ENCODE data around the gene ATXN2.
A peak's percentile ranks its signal among the peaks of the same experiment; 100 is the strongest.
"Not testable (repeated sequence)": the region's sequence is repeated elsewhere in the genome, so short reads cannot be mapped to it uniquely, and the experiment has no call there.

The ATXN2 gene, protein sequence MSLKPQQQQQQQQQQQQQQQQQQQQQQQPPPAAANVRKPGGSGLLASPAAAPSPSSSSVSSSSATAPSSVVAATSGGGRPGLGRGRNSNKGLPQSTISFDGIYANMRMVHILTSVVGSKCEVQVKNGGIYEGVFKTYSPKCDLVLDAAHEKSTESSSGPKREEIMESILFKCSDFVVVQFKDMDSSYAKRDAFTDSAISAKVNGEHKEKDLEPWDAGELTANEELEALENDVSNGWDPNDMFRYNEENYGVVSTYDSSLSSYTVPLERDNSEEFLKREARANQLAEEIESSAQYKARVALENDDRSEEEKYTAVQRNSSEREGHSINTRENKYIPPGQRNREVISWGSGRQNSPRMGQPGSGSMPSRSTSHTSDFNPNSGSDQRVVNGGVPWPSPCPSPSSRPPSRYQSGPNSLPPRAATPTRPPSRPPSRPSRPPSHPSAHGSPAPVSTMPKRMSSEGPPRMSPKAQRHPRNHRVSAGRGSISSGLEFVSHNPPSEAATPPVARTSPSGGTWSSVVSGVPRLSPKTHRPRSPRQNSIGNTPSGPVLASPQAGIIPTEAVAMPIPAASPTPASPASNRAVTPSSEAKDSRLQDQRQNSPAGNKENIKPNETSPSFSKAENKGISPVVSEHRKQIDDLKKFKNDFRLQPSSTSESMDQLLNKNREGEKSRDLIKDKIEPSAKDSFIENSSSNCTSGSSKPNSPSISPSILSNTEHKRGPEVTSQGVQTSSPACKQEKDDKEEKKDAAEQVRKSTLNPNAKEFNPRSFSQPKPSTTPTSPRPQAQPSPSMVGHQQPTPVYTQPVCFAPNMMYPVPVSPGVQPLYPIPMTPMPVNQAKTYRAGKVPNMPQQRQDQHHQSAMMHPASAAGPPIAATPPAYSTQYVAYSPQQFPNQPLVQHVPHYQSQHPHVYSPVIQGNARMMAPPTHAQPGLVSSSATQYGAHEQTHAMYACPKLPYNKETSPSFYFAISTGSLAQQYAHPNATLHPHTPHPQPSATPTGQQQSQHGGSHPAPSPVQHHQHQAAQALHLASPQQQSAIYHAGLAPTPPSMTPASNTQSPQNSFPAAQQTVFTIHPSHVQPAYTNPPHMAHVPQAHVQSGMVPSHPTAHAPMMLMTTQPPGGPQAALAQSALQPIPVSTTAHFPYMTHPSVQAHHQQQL

DNA sequence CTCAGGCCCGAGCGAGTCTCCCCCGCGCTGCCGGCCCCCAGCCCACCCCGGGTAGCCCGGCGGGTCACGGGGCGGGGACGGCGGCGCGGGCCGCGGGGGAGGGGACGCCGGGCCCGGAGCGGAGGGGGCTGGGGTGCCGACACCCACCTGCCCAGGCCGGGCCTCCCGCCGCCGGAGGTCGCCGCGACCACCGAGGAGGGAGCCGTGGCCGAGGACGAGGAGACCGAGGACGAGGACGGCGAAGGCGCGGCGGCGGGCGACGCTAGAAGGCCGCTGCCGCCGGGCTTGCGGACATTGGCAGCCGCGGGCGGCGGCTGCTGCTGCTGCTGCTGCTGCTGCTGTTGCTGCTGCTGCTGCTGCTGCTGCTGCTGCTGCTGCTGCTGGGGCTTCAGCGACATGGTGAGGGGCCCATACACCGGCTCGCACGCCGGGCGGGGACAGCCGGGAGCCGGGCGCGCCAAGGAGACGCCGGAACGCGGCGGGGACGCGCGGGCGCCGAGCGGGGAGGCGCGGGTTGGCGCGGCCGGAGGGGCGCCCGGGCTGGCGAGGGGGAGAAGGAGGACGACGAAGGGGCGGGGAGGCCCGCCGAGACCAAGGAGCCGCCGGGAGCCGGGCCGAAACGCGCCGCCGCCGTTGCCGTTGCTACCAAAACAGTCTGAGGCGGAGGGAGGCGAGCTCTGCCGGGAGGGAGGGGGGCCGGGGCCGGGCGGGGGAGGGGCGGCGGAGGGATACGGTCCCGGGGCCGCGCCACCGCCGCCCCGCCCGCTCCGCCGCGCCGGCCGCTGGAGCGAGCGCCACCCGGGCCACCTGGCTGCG is at the start of gene ATXN2:
ATXN2 (minus strand) TSS at position 679 of the 816 bp plus-strand sequence; CDS start at position 398, 281 bp downstream.
- DNase-seq, result peak; percentile 81

DNA sequence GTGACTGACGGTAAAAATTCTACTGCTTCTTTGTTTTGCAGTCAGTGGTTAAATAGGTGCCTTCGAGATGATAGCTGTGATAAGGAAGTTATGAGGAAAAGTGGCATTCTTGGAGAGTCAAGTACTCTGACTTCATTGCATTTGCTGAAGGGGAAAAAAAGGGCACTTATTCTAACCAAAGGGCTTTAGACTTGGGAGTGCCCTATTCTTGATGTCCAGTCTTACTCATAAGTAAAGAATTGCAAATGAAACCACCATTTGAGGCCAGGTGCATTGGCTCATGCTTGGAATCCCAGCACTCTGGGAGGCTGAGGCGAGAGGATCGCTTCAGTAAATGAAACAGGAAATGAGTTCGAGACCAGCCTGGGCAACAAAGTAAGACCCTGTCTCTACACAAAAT is 46.3 kb upstream of the ATXN2 start:
- DNase-seq, result no peak

DNA sequence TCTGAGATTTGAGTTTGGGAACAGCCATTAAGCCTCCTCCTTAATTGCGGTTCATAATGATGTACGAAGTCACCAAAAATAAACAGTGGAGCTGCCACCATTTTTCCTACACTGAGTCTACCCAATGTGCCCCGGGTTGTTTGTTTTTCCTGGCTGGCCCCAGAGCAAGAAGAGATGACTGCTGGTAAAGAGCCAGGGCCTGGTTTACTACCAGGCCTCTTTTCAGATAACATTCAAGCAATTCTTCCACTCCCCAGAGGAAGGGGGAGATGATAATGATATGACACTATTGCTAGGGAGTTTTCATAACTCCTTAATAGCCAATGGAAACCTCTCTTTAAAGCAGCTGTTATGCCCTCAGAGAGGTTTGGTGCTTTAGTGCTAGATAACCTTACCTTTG is 44.3 kb upstream of the ATXN2 start:
- peak; percentile 16 for DNase-seq

DNA sequence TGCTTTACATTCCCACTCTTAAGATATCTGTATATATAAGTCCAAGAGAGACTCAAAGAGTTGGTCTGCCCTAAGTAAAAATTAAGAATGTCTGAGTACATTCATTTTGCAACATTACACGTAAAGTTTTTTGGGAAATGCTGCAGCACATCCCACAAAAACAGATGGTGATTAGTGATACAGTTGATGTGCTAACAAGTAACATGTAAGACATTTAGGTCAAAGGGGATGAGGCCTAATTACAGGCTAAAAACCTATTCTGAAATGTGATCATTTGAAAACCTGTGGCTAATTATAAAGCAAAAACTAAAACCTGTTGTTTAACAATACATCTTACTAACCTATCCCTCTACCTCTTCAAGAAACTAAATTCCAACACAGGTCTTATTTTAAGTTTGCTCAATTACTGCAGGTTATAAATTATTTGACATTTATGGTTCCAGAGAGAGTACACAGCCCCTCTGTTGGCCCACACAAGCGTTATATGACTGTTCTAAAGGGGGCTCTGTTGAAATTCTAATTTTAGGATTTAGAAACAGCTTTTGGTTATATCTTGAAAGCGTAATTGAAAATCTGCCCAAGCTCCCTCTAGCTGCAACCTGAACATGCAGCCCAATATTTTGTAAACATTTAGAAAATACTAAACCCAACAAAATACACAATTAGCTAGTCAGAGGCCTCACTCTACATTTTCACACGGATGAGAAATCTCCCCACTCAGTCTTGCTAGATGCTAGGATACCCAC is 43.7 kb upstream of the ATXN2 start:
- DNase-seq, result no peak

DNA sequence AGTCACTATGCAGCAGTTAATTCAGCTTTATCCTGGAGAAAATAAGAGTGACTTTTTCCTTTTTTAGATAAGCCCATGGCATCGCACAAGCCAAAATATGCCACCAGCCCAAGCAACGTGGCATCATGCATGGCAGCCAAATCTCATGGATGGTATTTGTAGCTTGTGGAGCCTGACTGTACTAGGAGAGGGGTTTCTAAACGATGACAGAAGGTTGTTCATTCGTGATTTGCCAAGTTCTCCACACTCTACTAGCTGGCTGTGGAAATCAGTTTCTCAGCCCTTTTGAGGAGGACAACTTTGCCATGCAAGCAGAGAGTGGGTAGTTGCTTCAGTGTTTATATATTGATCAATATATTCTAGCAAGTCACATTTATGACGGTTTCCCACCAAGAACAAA is 41.4 kb upstream of the ATXN2 start:
- DNase-seq, result no peak

DNA sequence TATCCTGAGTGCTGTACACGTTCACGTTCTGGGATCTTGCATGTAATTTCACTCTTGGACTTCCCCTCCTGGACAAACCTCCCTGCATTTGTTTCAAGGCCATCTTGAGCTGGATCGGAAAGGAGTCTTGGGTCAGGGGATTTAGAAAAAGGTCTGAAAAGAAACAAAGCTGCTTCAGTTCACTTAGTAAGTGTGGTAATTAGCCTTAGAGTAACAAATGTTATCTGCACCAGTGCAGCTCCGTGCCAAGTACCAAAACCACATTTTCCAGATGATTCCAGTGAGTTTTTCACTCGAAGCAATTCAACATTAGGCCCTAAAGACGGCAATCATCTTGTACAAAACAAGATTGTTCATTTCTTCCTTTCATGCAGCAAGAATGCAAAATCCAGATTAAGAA is 39.4 kb upstream of the ATXN2 start:
- no peak for DNase-seq

DNA sequence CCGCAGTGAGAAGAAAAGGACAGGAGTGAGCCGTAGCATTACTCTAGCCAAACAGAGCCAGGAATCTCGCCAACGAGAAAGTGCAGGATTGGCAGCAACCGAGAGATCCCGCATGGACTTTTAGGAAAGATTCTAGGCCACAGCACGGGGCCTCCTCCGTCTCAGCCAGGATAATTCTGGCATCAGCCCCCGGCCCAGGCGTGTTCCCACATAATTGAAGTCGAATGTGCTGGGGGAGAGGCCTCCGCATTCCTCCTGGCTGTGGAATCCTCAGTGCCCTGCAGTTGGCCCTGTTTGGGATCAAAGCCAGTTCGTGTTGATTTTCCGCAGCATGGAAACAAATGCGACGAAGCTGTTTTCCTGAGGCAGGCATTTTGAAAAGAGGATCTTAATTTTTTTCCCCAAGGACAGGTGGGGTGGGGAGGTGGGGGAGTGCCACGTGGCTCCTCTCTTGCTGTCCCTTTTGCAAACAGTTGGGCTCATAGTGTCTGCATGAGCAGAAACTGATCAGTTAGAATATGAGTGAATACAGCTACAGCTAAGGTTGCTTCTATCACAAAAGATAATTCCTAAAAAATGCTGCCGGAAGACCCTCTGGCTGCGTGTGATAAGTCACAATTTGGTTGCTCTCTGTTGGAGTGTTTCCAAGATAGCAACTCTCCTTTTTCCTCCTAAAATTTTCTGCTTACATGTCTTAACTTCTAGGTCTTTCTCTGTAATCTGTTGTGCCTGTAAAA is 37.3 kb upstream of the ATXN2 start:
- no peak for DNase-seq

DNA sequence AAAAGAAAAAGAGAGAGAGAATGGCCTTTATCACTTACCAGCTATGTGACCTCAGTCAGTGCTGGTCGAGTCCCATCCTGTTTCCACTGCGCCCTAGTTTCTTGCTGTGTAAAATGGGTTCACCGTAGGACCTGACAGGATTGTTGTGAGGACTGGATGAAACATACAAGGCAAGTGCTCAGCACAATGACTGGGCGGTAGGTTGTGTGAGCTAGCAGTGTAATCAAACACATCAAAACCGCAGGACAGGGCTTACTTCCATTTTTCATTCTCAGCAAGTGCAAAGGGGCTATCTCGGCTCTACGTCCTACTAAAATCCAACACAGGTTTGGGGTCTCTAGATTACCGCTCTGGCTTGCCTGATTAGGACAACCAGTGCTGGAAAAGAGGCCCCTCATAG is 36.4 kb upstream of the ATXN2 start:
- no peak for DNase-seq

DNA sequence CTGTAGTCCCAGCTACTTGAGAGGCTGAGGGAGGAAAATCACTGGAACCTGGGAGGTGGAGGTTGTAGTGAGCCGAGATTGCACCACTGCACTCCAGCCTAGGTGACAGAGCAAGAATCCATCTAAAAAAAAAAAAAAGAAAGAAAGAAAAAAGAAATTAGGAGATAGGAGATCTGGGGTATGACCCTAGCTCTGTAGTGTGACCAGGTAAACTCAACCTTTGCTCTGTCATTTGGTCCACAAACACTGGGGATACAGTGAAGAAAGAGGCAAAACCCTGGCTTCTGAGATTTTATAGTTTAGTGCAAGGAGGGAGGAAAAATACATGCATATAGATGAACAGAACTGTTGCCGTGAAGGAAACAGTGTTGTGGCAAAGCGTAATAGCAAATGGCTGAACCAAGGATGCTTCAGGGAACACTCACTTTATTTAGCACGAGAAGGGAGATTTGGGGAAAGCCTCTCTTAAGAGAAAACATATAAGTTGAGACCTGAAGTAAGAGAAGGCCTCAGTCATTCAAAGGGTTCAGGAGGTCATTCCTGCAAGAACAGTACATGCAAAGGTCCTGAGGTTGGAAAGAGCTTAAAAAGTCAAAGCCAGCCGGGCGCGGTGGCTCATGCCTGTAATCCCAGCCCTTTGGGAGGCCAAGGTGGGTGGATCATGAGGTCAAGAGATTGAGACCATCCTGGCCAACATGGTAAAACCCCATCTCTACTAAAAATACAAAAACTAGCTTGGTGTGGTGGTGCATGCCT is 29.6 kb upstream of the ATXN2 start:
- DNase-seq, result no peak

DNA sequence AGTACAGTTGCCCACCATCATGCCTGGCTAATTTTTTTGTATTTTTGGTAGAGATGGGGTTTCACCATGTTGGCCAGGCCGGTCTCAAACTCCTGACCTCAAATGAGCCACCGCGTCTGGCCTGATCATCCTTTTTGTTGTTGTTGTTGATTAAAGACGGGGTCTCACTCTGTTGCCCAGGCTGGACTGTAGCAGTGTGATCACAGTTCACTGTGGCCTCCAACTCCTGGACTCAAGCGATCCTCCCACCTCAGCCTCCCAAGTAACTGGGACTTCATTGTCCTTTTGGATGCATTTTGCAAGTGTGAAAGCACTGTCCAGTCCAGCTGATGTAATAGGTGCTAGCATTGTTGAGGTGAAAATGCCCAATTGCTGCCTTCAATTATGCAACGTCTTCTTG is 27.1 kb upstream of the ATXN2 start:
- DNase-seq, result no peak

DNA sequence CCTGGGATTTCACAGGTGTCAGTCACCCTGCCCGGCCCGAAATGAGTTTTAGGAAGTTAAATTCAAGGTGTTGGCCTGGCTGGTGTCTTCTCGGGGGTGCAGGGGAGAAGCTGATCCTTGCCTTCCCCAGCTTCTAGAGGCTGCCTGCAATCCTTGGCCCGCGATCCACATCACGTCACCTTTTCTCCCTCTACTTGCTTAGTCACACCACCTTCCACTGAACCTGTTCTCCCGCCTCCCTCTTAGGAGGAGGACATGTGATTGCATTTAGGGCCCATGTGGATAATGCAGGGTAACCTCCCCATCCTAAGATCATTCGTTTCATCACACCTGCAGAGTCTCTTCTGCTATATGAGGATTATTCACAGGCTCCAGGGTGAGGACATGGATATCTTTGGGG is 25.4 kb upstream of the ATXN2 start:
- no peak for DNase-seq

DNA sequence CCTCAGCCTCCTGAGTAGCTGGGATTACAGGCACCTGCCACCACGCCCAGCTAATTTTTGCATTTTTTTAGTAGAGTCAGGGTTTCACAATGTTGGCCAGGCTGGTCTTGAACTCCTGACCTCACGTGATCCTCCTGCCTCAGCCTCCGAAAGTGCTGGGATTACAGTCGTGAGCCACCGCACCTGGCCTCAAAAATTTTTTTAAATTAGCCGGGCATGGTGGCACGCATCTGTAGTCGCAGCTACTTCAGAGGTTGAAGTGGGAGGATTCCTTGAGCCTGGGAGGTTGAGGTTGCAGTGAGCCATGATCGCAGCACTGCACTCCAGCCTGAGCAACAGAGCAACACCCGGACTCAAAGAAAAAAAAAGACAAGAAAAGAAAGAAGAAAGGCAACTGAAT is 18.7 kb upstream of the ATXN2 start:
- not testable (repeated sequence) for DNase-seq

DNA sequence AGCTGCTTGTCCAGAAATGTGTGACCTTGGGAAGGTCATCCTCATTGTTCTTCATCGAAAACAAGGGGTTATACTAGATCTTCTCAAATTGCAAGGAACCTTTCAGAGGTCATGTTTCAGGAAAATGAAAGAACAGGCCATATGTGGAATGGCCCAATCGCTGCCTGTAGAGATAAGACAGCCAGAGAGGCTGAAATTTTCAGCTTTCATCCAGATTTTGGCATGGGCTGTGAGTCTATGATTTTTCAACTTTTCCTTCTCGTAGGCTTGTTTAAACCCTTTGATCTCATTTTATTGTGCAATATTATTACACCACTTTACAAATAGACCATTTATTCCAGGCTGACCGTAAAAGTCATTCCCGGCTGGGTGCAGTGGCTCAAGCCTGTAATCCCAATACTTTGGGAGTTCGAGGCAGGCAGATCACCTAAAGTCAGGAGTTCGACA is 17.1 kb upstream of the ATXN2 start:
- no peak for DNase-seq

DNA sequence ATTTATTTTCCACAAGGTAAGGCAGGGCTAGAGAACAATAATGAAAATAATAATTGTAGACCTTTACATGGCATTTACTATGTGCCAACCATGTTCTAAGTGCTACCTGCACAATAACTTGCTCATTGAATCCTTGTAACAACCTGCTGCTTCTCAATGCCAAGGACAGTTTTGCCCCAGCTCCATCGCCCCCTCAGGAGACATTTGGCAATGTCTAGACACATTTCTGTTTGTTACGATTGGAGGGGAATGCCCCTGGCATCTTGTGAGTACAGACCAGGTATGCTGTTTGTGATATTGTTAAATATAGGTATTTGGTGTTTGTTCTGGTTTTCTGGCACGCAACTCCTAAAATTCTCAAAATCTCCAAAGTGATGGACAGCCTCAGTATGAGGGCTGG is 8.1 kb upstream of the ATXN2 start:
- DNase-seq, result no peak

DNA sequence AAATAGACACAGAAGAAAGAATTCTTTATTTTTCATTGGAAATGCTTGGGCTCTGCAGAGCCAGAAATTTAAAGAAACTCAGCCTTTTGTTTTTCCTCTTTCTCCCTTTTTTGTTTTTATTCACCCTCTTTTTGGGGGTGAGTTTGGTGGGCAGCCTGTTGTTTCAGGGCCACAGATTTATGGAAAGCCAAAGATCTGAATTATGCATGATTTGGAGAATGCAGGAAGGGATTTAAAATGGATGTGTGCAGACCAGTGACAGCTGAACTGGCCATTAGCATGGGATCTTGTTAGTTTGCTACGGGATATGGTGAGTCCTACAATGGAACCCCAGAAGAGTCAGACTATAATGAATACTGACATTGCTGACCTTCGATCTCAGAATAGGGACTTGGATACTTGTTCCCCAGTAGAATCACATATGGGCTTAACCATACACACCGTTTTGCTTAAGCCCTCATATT is 7.7 kb upstream of the ATXN2 start:
- no peak for DNase-seq

DNA sequence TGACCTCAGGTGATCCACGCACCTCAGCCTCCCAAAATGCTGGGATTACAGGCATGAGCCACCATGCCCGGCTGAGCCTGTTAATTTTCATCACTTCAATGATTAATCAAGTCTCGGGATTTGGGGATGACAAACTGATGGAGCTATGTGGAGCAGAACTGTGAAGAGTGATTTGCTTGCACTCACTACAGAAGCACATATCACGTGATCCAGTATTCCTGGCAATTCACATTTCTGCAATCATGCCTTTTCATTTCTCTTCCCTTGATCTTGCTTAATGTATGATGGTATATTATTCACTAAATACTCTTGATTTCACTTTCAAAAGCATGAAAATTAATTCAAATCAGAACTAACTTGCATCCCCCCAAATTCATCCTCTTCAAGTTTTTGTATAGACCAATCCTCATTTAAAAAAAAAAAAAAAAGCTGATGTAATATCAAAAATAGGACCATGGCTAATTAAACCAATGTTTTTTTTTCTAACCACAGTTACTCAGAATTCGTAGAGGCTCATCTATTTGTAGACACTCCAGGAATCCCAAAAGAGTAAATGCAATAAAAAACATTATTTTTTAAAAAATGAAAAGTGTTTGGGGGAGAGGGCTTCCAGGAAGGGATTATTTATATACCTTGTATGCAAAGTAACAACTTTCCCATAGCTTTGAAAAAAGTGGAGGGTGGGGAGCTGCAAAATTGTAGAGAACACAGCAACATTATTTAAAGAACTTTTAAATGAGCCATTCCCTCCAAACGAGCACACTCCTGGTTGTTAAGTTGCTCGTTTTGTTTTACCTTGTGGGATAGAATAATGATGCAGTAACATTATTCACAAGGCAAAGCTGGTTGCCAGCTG is 7.0 kb upstream of the ATXN2 start:
- DNase-seq, result no peak

DNA sequence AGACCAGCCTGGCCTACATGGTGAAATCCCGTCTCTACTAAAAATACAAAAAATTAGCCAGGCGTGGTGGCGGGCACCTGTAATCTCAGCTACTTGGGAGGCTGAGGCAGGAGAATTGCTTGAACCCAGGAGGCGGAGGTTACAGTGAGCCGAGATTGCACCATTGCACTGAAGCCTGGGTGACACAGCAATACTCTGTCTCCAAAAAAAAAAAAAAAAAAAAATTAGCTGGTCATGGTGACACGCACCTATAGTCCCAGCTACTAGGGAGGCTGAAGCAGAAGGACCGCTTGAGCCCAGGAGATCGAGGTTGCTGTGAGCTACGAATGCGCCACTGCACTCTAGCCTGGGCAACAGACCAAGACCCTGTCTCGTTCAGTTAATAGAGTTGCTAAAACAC is 3.7 kb upstream of the ATXN2 start:
- not testable (repeated sequence) for DNase-seq

DNA sequence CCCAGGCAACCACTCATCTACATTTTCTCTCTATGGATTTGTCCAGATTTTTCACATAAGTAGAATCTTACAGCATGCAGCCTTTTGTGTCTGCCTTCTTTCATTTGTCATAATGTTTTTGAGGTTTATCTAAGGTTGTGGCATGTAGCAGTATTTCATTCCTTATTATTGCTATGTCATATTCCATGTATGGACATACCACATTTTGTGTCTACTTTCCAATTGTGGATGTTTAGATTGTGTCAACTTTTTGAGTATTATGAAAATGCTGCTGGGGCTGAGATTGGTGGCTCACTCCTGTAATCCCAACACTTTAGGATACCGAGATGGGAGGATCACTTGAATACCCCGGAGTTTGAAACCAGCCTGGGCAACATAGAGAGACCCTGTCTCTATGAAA is 3.2 kb upstream of the ATXN2 start:
- no peak for DNase-seq

DNA sequence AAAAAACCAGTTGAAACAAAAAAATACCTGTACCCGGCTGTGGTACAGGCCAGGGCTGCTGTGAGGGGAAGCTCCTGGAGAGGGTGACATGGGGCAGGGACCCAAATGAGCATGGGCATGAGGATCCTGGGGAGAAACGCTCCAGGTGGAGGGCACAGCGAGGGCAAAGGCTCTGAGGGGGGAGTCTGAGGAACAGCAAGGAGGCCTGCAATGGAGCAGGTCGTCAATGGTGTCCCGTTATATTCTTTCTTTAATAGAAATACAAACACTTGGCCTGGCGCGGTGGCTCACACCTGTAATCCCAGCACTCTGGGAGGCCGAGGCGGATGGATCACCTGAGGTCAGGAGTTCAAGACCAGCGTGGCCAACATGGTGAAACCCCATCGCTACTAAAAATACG is 1.9 kb upstream of the ATXN2 start:
- not testable (repeated sequence) for DNase-seq

All from COR-L47 (cell line).